ENCODE measurements around the gene USP15. TPM values are rescaled to one million over a fixed set of nuclear protein-coding genes. Genes with fewer than 3 reads are reported as not detected.

Gene USP15
- total RNA-seq, 1 experiment from 2014 or later, result 42.9 TPM

GRCh38 chr12:62252576-62252975 lies 7.6 kb upstream of the USP15 start:
- POLR2A ChIA-PET, result no interaction called here
- Mint-ChIP-seq H3K4me3 (ENCODE audit: unreplicated experiment) (no peak overlapping the region), H3K36me3 (ENCODE audit: insufficient read depth, unreplicated experiment) (no peaks in the 10 kb centered on the region), H3K4me1 (ENCODE audit: low read depth, unreplicated experiment) (no peaks in the 10 kb centered on the region), H3K27ac (ENCODE audit: unreplicated experiment) (no peak overlapping the region), H3K9me3 (ENCODE audit: unreplicated experiment) (no peaks in the 10 kb centered on the region), H3K27me3 (ENCODE audit: insufficient read depth, unreplicated experiment) (no peaks in the 10 kb centered on the region)
- Histone ChIP-seq H3K4me3 (ENCODE audit: low read depth, low read length) (no peak overlapping the region), H3K36me3 (ENCODE audit: control insufficient read depth, insufficient read depth, low read length) (no peaks in the 10 kb centered on the region), H3K9me3 (no peaks in the 10 kb centered on the region), H3K27me3 (replicated peaks; ENCODE audit: control insufficient read depth, insufficient read depth, low read length) (no peaks in the 10 kb centered on the region), H3K4me1 (no peaks in the 10 kb centered on the region)
- no peak for DNase-seq
- CTCF ChIA-PET, result no interaction called here
- intact Hi-C loops (cut with micrococcal nuclease; ENCODE audit: unreplicated experiment), result no loop called here
- no TSS peak for BruUV-seq (replicated peaks)
- no peak for TF ChIP-seq CTCF (IDR thresholded peaks at IDR 0.05; ENCODE audit: insufficient read depth in 1 of 2, low read depth in 1 of 2, low read length in 1 of 2, severe bottlenecking in 1 of 2, unreplicated experiment in 1 of 2)

- no peak for DNase-seq
- intact Hi-C loops (cut with micrococcal nuclease; ENCODE audit: unreplicated experiment), result no loop called here
- Mint-ChIP-seq H3K27ac (ENCODE audit: unreplicated experiment) (no peak overlapping the region), H3K36me3 (ENCODE audit: insufficient read depth, unreplicated experiment) (peaks cover 6% of the 10 kb centered on the region), H3K4me1 (ENCODE audit: low read depth, unreplicated experiment) (no peaks in the 10 kb centered on the region), H3K27me3 (ENCODE audit: insufficient read depth, unreplicated experiment) (no peaks in the 10 kb centered on the region), H3K9me3 (ENCODE audit: unreplicated experiment) (no peaks in the 10 kb centered on the region), H3K4me3 (ENCODE audit: unreplicated experiment) (no peak overlapping the region)
- no peaks in the 10 kb centered on the region for H3K9me3 ChIP-seq
- CTCF ChIA-PET, result no interaction called here
- POLR2A ChIA-PET, result no interaction called here
- TF ChIP-seq CTCF (IDR thresholded peaks at IDR 0.05; ENCODE audit: insufficient read depth in 1 of 2, low read depth in 1 of 2, low read length in 1 of 2, severe bottlenecking in 1 of 2, unreplicated experiment in 1 of 2), result no peak
- no peak overlapping the region for H3K4me3 ChIP-seq (ENCODE audit: low read depth, low read length)
- no peaks in the 10 kb centered on the region for H3K36me3 ChIP-seq (ENCODE audit: control insufficient read depth, insufficient read depth, low read length)
- no peaks in the 10 kb centered on the region; the same call in 1 of the 2 replicates for H3K4me1 ChIP-seq
- H3K27me3 ChIP-seq (replicated peaks; ENCODE audit: control insufficient read depth, insufficient read depth, low read length), result no peaks in the 10 kb centered on the region
- BruUV-seq (replicated peaks), result no TSS peak
Observed at GRCh38 chr12:62254967-62255366, 5.2 kb upstream of the USP15 start.

- Histone ChIP-seq H3K4me1 (no peaks in the 10 kb centered on the region; the same call in 1 of the 2 replicates), H3K9me3 (no peaks in the 10 kb centered on the region), H3K36me3 (ENCODE audit: control insufficient read depth, insufficient read depth, low read length) (no peaks in the 10 kb centered on the region), H3K27me3 (replicated peaks; ENCODE audit: control insufficient read depth, insufficient read depth, low read length) (no peaks in the 10 kb centered on the region), H3K4me3 (ENCODE audit: low read depth, low read length) (no peak overlapping the region)
- ChIA-PET CTCF (no interaction called here), POLR2A (no interaction called here)
- DNase-seq, result no peak
- H3K4me1 Mint-ChIP-seq (ENCODE audit: low read depth, unreplicated experiment), result no peaks in the 10 kb centered on the region
- H3K4me3 Mint-ChIP-seq (ENCODE audit: unreplicated experiment), result no peak overlapping the region
- intact Hi-C loops (cut with micrococcal nuclease; ENCODE audit: unreplicated experiment), result no loop called here
- no peak overlapping the region for H3K27ac Mint-ChIP-seq (ENCODE audit: unreplicated experiment)
- H3K36me3 Mint-ChIP-seq (ENCODE audit: insufficient read depth, unreplicated experiment), result peaks cover 16% of the 10 kb centered on the region
- no peaks in the 10 kb centered on the region for H3K9me3 Mint-ChIP-seq (ENCODE audit: unreplicated experiment)
- H3K27me3 Mint-ChIP-seq (ENCODE audit: insufficient read depth, unreplicated experiment), result no peaks in the 10 kb centered on the region
- BruUV-seq (replicated peaks), result no TSS peak
- no peak for TF ChIP-seq CTCF (IDR thresholded peaks at IDR 0.05; ENCODE audit: insufficient read depth in 1 of 2, low read depth in 1 of 2, low read length in 1 of 2, severe bottlenecking in 1 of 2, unreplicated experiment in 1 of 2)
Observed at GRCh38 chr12:62256408-62257096, 3.7 kb upstream of the USP15 start.

Data from Caco-2 (cell line).